ENCODE data around the gene MRPL52.

DNA sequence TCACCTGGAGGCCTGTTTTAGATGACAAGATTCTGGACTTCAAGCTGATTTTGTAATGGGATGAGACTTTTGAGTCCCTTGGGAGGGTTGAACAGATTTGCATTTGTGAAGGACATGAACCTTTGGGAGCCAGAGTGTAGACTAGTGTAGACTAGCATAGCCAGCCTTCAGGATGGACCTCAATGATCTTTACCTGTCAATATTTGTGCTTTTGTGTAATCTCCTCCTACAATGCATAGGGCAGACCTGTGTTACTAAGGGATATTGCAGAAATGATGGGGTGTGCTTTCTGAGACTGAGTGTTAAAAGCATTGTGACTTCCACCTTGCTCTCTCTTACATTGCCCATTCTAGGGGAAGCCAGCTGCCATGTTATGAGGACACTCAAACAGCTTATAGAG lies 32.0 kb downstream of the MRPL52 start:
- no peak for TF ChIP-seq EZH2 (IDR thresholded peaks at IDR 0.05; ENCODE audit: insufficient read depth, poor library complexity, severe bottlenecking)
- TF ChIP-seq EZH2phosphoT487 (IDR thresholded peaks at IDR 0.05; ENCODE audit: insufficient read depth, low read depth) = no peak

Measured in GM23248 (cell line).